D721Med (cell line): ENCODE measurements around the gene STXBP5.

Source experiments
- DNase-seq: peaks from one replicate; pipeline ENCODE4 v3.0.0; 2011; ENCODE audit warnings: low spot score; ENCODE audit not compliant: insufficient read length
- FAIRE-seq: peaks from 2 replicates; lab custom pipeline; 2011; peaks lifted over from hg19 to GRCh38; lab: Jason Lieb, UNC
- CTCF ChIP-seq: IDR thresholded peaks from 2 replicates; pipeline ENCODE4 v1.5.1; 2012; ENCODE audit warnings: mild to moderate bottlenecking, control low read depth; ENCODE audit not compliant: insufficient read depth; ENCODE audit errors: missing control alignments

STXBP5 gene

GRCh38 chr6:147395158-147395557 is 190.9 kb downstream of the STXBP5 start:
- TF ChIP-seq CTCF, result no peak
- no peak for FAIRE-seq

GRCh38 chr6:147397306-147397705 is 193.1 kb downstream of the STXBP5 start:
- TF ChIP-seq CTCF, result no peak
- DNase-seq (no peak), FAIRE-seq (no peak)

More at GRCh38 chr6:147395158-147395557, 190.9 kb downstream of the STXBP5 start:
- DNase-seq, result no peak

GRCh38 chr6:147400968-147401367 is 196.8 kb downstream of the STXBP5 start:
- no peak for TF ChIP-seq CTCF
- DNase-seq (no peak), FAIRE-seq (no peak)

- DNase-seq (no peak), FAIRE-seq (no peak)
- TF ChIP-seq CTCF, result no peak
Observed at GRCh38 chr6:147401779-147402178, 197.6 kb downstream of the STXBP5 start.

GRCh38 chr6:147406783-147407182 is 202.6 kb downstream of the STXBP5 start:
- DNase-seq (no peak), FAIRE-seq (no peak)
- no peak for TF ChIP-seq CTCF

- no peak for TF ChIP-seq CTCF
- DNase-seq (no peak), FAIRE-seq (no peak)
Observed at GRCh38 chr6:147407571-147407970, 203.4 kb downstream of the STXBP5 start.

GRCh38 chr6:147416622-147417021 is 212.4 kb downstream of the STXBP5 start:
- no peak for TF ChIP-seq CTCF
- DNase-seq, result no peak
- FAIRE-seq, result no peak
